ENCODE measurements around the gene NEUROD2. TPM values are rescaled to one million over a fixed set of nuclear protein-coding genes. Genes with fewer than 3 reads are reported as not detected.

Gene NEUROD2
- total and polyA plus RNA-seq, 10 donors, result under 0.01 to 0.03 TPM; not detected in 8

DNA sequence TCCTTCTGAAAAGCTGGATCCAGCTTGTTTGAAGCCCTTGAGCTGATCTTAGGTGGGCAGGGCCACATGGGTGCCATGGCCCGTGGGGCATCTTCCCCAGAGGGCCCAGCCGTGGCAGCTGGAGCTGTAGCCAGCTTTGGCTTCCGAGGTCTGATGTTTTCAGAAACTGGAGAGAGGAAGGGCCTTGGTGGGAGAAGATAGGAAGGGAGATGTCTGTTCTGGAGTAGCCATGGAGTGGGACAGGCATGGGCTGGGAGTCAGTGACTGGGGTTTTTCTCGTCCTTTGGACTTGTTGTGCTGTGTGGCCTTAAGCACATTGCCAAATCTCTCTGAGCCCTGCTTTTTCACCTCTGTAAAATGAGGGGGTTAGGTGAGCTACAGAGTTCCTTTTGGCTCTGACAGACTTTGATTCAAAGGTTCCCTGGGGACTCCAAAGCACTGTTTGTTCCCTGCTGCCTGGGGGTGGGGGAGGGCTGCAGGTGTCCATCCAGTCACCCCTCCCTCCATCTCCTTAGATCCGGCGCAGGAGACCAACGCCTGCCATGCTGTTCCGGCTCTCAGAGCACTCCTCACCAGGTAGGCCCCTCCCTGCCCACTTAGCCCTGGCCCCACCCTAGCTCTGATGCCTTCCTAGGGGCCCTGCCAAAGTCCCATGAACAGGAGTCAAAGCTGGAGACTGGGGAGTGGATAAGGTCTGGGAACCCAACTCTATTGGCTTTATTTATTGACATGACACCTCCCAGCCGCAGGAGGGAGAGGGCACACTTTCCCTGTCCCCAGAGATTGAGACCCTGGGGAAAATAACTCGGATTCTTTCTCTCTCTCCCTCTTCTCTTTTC lies 21.2 kb upstream of the NEUROD2 start:
- no peak for TF ChIP-seq POLR2AphosphoS5 (IDR thresholded peaks at IDR 0.05)
- no peak for TF ChIP-seq CTCF (IDR thresholded peaks at IDR 0.05 in 8 of 11, conservative IDR thresholded peaks at IDR 0.05 in 3 of 11)
- no peak for TF ChIP-seq POLR2A (IDR thresholded peaks at IDR 0.05)
- Histone ChIP-seq H3K4me3 (no peak overlapping the region), H3K36me3 (no peaks in the 10 kb centered on the region), H3K4me1 (peaks cover 0 to 38% (median 11%) of the 10 kb centered on the region in 6 donors), H3K9me3 (no peaks in the 10 kb centered on the region), H3K27ac (no peak overlapping the region), H3K27me3 (replicated peaks in 1 of 7) (peaks cover 0 to 86% (median 35%) of the 10 kb centered on the region in 7 donors)
- WGBS, 5 donors, result 71 to 81% (median 75%) methylated on average over 8 to 10 of the region's 10 CpGs
- DNase-seq, result no peak
- intact Hi-C loops (cut with DNase I; ENCODE audit: low total_unique reads), result loop anchor here (10.0 kb wide), 1 partner anchor 236 kb away; the partner anchor contains the start of genes IKZF3 and ZPBP2

- WGBS, 5 donors, result 68 to 84% (median 75%) methylated on average over 13 to 16 of the region's 16 CpGs
- H3K36me3 ChIP-seq, result no peaks in the 10 kb centered on the region
- peaks cover 0 to 89% (median 35%) of the 10 kb centered on the region in 7 donors for H3K27me3 ChIP-seq (replicated peaks in 1 of 7)
- H3K4me3 ChIP-seq, result no peak overlapping the region
- TF ChIP-seq POLR2A (IDR thresholded peaks at IDR 0.05), result no peak
- TF ChIP-seq CTCF (IDR thresholded peaks at IDR 0.05 in 8 of 11, conservative IDR thresholded peaks at IDR 0.05 in 3 of 11), result no peak
- no peak for TF ChIP-seq POLR2AphosphoS5 (IDR thresholded peaks at IDR 0.05)
- no peaks in the 10 kb centered on the region for H3K9me3 ChIP-seq
- H3K27ac ChIP-seq, result no peak overlapping the region
- no peak for DNase-seq
- intact Hi-C loops (cut with DNase I; ENCODE audit: low total_unique reads), result loop anchor here (10.0 kb wide), 1 partner anchor 237 kb away; the partner anchor contains the start of genes IKZF3 and ZPBP2
- peaks cover 0 to 46% (median 20%) of the 10 kb centered on the region in 6 donors for H3K4me1 ChIP-seq
These were observed 20.2 kb upstream of the NEUROD2 start for GRCh38 chr17:39627712-39628516.

GRCh38 chr17:39627047-39627711 lies 19.5 kb upstream of the NEUROD2 start:
- intact Hi-C loops (cut with DNase I; ENCODE audit: low total_unique reads), result loop anchor here (10.0 kb wide), 1 partner anchor 238 kb away; the partner anchor contains the start of genes IKZF3 and ZPBP2
- WGBS, 5 donors, result 7 to 15% (median 8%) methylated on average over 13 to 72 of the region's 72 CpGs
- peaks cover 0 to 84% (median 35%) of the 10 kb centered on the region in 7 donors for H3K27me3 ChIP-seq (replicated peaks in 1 of 7)
- H3K4me1 ChIP-seq, result peaks cover 0 to 53% (median 24%) of the 10 kb centered on the region in 6 donors
- no peaks in the 10 kb centered on the region for H3K9me3 ChIP-seq
- peak; percentile 69 for DNase-seq
- TF ChIP-seq POLR2AphosphoS5 (IDR thresholded peaks at IDR 0.05), result no peak
- TF ChIP-seq CTCF (IDR thresholded peaks at IDR 0.05 in 8 of 11, conservative IDR thresholded peaks at IDR 0.05 in 3 of 11), result no peak
- no peak for TF ChIP-seq POLR2A (IDR thresholded peaks at IDR 0.05)
- H3K4me3 ChIP-seq, result peak overlapping the region in 5 of 8 donors; percentile 2 to 55 (median 17)
- H3K27ac ChIP-seq, result no peak overlapping the region
- no peaks in the 10 kb centered on the region for H3K36me3 ChIP-seq

Data from spleen (tissue), 11 donors.